GM23338 (cell line): ENCODE measurements around the gene PPP1R2.

Source experiments
- EZH2 ChIP-seq: fragments of 200-600 bp; sonication (generic); IDR thresholded peaks from one replicate; pipeline ENCODE4 v1.8.0; 2017; ENCODE audit warnings: antibody characterized with exemption, mild to moderate bottlenecking, low read depth; ENCODE audit not compliant: unreplicated experiment
- EZH2phosphoT487 ChIP-seq: fragments of 200-600 bp; sonication (generic); IDR thresholded peaks from one replicate; pipeline ENCODE4 v1.8.1; 2018; ENCODE audit warnings: antibody characterized with exemption; ENCODE audit not compliant: unreplicated experiment
- JUNB ChIP-seq: IDR thresholded peaks from one replicate; pipeline ENCODE4 v1.6.1; 2016; ENCODE audit warnings: antibody characterized with exemption; ENCODE audit not compliant: unreplicated experiment
- POLR2AphosphoS5 ChIP-seq: IDR thresholded peaks from 2 replicates; pipeline ENCODE4 v1.6.1; 2016; ENCODE audit warnings: antibody characterized with exemption, low read depth
- TF ChIP-seq, protein P1 (sequence below): IDR thresholded peaks from one replicate; pipeline ENCODE4 v1.6.1; 2018; ENCODE audit warnings: antibody characterized with exemption; ENCODE audit not compliant: unreplicated experiment
- TF ChIP-seq, protein P2 (sequence below), 2 experiments: fragments of 200-600 bp in 1 of 2; sonication (generic) in 1 of 2; conservative IDR thresholded peaks; 2 replicates each; pipeline versions ENCODE4 v1.5.1 to v1.6.1; 2016 to 2017; ENCODE audit warnings: antibody characterized with exemption in 2 of 2, low read depth in 2 of 2, mild to moderate bottlenecking in 2 of 2, moderate library complexity in 1 of 2
- TF ChIP-seq, protein P3 (sequence below): fragments of 250-450 bp; sonication (Bioruptor Pico); IDR thresholded peaks from 2 replicates; pipeline ENCODE4 v1.5.0; 2020; ENCODE audit warnings: mild to moderate bottlenecking, moderate library complexity

DNA sequence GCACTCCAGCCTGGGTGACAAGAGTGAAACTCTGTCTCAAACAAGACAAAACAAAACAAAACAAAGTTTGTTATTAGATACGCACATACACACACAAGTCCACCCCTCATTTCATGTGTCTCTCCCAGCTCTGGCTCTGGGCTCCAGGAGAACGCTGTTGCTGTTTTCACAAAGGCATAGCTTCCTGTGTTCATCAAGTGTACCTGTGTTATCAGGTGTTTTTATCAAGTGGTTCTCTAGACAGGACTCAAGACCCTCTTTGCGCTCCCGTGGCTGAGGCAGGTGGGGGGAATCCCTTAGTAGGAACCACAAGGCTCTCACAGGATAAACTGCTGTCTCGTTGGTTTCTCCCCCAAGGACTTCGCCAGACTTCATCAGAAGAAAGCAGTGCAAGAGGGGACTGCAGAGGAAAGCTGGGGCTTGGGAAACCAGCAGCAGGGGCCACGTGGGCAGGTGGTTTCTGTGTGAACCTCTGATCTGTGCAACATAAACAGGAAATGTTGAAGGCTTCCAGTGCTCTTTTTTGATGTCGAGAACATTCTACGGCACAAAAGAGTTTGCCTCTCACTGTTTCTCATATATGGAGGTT lies 6.9 kb upstream of the PPP1R2 start:
- TF ChIP-seq EZH2 (no peak), EZH2phosphoT487 (no peak), JUNB (no peak), POLR2AphosphoS5 (no peak)
- TF ChIP-seq, protein P1, sequence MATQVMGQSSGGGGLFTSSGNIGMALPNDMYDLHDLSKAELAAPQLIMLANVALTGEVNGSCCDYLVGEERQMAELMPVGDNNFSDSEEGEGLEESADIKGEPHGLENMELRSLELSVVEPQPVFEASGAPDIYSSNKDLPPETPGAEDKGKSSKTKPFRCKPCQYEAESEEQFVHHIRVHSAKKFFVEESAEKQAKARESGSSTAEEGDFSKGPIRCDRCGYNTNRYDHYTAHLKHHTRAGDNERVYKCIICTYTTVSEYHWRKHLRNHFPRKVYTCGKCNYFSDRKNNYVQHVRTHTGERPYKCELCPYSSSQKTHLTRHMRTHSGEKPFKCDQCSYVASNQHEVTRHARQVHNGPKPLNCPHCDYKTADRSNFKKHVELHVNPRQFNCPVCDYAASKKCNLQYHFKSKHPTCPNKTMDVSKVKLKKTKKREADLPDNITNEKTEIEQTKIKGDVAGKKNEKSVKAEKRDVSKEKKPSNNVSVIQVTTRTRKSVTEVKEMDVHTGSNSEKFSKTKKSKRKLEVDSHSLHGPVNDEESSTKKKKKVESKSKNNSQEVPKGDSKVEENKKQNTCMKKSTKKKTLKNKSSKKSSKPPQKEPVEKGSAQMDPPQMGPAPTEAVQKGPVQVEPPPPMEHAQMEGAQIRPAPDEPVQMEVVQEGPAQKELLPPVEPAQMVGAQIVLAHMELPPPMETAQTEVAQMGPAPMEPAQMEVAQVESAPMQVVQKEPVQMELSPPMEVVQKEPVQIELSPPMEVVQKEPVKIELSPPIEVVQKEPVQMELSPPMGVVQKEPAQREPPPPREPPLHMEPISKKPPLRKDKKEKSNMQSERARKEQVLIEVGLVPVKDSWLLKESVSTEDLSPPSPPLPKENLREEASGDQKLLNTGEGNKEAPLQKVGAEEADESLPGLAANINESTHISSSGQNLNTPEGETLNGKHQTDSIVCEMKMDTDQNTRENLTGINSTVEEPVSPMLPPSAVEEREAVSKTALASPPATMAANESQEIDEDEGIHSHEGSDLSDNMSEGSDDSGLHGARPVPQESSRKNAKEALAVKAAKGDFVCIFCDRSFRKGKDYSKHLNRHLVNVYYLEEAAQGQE = no peak
- TF ChIP-seq, protein P2, sequence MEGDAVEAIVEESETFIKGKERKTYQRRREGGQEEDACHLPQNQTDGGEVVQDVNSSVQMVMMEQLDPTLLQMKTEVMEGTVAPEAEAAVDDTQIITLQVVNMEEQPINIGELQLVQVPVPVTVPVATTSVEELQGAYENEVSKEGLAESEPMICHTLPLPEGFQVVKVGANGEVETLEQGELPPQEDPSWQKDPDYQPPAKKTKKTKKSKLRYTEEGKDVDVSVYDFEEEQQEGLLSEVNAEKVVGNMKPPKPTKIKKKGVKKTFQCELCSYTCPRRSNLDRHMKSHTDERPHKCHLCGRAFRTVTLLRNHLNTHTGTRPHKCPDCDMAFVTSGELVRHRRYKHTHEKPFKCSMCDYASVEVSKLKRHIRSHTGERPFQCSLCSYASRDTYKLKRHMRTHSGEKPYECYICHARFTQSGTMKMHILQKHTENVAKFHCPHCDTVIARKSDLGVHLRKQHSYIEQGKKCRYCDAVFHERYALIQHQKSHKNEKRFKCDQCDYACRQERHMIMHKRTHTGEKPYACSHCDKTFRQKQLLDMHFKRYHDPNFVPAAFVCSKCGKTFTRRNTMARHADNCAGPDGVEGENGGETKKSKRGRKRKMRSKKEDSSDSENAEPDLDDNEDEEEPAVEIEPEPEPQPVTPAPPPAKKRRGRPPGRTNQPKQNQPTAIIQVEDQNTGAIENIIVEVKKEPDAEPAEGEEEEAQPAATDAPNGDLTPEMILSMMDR (conservative IDR thresholded peaks at IDR 0.05; ENCODE audit: low read depth in 2 of 2) = no peak
- TF ChIP-seq, protein P3, sequence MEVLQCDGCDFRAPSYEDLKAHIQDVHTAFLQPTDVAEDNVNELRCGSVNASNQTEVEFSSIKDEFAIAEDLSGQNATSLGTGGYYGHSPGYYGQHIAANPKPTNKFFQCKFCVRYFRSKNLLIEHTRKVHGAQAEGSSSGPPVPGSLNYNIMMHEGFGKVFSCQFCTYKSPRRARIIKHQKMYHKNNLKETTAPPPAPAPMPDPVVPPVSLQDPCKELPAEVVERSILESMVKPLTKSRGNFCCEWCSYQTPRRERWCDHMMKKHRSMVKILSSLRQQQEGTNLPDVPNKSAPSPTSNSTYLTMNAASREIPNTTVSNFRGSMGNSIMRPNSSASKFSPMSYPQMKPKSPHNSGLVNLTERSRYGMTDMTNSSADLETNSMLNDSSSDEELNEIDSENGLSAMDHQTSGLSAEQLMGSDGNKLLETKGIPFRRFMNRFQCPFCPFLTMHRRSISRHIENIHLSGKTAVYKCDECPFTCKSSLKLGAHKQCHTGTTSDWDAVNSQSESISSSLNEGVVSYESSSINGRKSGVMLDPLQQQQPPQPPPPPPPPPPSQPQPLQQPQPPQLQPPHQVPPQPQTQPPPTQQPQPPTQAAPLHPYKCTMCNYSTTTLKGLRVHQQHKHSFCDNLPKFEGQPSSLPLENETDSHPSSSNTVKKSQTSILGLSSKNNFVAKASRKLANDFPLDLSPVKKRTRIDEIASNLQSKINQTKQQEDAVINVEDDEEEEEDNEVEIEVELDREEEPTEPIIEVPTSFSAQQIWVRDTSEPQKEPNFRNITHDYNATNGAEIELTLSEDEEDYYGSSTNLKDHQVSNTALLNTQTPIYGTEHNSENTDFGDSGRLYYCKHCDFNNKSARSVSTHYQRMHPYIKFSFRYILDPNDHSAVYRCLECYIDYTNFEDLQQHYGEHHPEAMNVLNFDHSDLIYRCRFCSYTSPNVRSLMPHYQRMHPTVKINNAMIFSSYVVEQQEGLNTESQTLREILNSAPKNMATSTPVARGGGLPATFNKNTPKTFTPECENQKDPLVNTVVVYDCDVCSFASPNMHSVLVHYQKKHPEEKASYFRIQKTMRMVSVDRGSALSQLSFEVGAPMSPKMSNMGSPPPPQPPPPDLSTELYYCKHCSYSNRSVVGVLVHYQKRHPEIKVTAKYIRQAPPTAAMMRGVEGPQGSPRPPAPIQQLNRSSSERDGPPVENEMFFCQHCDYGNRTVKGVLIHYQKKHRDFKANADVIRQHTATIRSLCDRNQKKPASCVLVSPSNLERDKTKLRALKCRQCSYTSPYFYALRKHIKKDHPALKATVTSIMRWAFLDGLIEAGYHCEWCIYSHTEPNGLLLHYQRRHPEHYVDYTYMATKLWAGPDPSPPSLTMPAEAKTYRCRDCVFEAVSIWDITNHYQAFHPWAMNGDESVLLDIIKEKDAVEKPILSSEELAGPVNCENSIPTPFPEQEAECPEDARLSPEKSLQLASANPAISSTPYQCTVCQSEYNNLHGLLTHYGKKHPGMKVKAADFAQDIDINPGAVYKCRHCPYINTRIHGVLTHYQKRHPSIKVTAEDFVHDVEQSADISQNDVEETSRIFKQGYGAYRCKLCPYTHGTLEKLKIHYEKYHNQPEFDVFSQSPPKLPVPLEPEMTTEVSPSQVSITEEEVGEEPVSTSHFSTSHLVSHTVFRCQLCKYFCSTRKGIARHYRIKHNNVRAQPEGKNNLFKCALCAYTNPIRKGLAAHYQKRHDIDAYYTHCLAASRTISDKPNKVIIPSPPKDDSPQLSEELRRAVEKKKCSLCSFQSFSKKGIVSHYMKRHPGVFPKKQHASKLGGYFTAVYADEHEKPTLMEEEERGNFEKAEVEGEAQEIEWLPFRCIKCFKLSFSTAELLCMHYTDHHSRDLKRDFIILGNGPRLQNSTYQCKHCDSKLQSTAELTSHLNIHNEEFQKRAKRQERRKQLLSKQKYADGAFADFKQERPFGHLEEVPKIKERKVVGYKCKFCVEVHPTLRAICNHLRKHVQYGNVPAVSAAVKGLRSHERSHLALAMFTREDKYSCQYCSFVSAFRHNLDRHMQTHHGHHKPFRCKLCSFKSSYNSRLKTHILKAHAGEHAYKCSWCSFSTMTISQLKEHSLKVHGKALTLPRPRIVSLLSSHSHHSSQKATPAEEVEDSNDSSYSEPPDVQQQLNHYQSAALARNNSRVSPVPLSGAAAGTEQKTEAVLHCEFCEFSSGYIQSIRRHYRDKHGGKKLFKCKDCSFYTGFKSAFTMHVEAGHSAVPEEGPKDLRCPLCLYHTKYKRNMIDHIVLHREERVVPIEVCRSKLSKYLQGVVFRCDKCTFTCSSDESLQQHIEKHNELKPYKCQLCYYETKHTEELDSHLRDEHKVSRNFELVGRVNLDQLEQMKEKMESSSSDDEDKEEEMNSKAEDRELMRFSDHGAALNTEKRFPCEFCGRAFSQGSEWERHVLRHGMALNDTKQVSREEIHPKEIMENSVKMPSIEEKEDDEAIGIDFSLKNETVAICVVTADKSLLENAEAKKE (CRISPR knock-in tag) = no peak
